ENCODE results near the gene MIP. TPM values are rescaled to one million over a fixed set of nuclear protein-coding genes. Genes with fewer than 3 reads are reported as not detected.

MIP gene
- total and polyA plus RNA-seq, 2 of the 4 experiments (the other 2 are of a cell fraction), result not detected

GRCh38 chr12:56420411-56420810 lies 34.0 kb downstream of the MIP start:
- Histone ChIP-seq H3K56ac (ENCODE audit: extremely low read depth, insufficient read depth, low read length) (no peak overlapping the region), H3K9me3 (ENCODE audit: control insufficient read depth, insufficient read depth, low read length) (no peaks in the 10 kb centered on the region), H3K4me2 (ENCODE audit: low read depth, low read length) (no peak overlapping the region), H2BK5ac (ENCODE audit: low read depth, low read length, poor library complexity, severe bottlenecking) (no peak overlapping the region), H3K9ac (ENCODE audit: low read depth, low read length) (no peak overlapping the region), H2AFZ (replicated peaks; ENCODE audit: low read length, poor library complexity) (no peak overlapping the region), H3K36me3 (ENCODE audit: control insufficient read depth, insufficient read depth, low read length) (peaks cover 31% of the 10 kb centered on the region), H3K14ac (replicated peaks; ENCODE audit: low read depth, low read length) (no peak overlapping the region), H2AK5ac (ENCODE audit: low read depth, low read length) (no peak overlapping the region), H2BK15ac (ENCODE audit: low read depth, low read length) (no peak overlapping the region), H3K23ac (ENCODE audit: low read depth, low read length) (no peak overlapping the region), H3K9me1 (ENCODE audit: insufficient read depth, low read length) (peaks cover 4% of the 10 kb centered on the region; the same call in 1 of the 2 replicates), H3K79me1 (ENCODE audit: low read depth in 1 of 2, low read length in 2 of 2) (no peaks in the 10 kb centered on the region), H4K91ac (ENCODE audit: insufficient read depth, low read depth, low read length) (no peak overlapping the region), H2AK9ac (replicated peaks; ENCODE audit: low read depth, low read length, poor library complexity) (no peak overlapping the region), H2BK20ac (ENCODE audit: low read depth, low read length) (no peak overlapping the region), H3K4ac (ENCODE audit: low read depth, low read length) (no peak overlapping the region), H4K5ac (ENCODE audit: low read depth, low read length) (no peak overlapping the region), H3K4me1 (ENCODE audit: control insufficient read depth, insufficient read depth, low read length) (no peaks in the 10 kb centered on the region), H3K18ac (ENCODE audit: low read depth, low read length) (no peak overlapping the region), H3K27ac (ENCODE audit: insufficient read depth, low read length) (no peak overlapping the region), H4K20me1 (ENCODE audit: insufficient read depth, low read length) (no peaks in the 10 kb centered on the region), H2BK120ac (ENCODE audit: low read depth, low read length) (no peak overlapping the region), H3K27me3 (ENCODE audit: control insufficient read depth, insufficient read depth, low read length) (no peaks in the 10 kb centered on the region), H3K4me3 (ENCODE audit: insufficient read depth, low read depth, low read length) (no peak overlapping the region), H4K8ac (ENCODE audit: low read depth in 2 of 2, low read length in 2 of 2) (no peak overlapping the region)
- CTCF ChIA-PET, result no interaction called here
- WGBS, 2 experiments (ENCODE audit: extremely low coverage in 2 of 2, insufficient read length in 1 of 2), result 100% methylated on average over 2 of the region's 6 CpGs; no CpG with 5 or more reads in 1 of the 2 experiments
- POLR2A ChIA-PET (ENCODE audit: unreplicated experiment), result no interaction called here
- intact Hi-C loops (cut with micrococcal nuclease), result no loop called here
- no peak for DNase-seq
- dilution Hi-C loops (cut with HindIII; ENCODE audit: low sequenced_read_pairs, unreplicated experiment), result no loop called here
- BruUV-seq (replicated peaks), result no TSS peak
- ATAC-seq (ENCODE audit: low read depth), result no peak
- in situ Hi-C loops (cut with MboI; ENCODE audit: low sequenced_read_pairs), result no loop called here
- TF ChIP-seq CEBPB (IDR thresholded peaks at IDR 0.05; ENCODE audit: low read depth, low read length), result peak; percentile 45
- no peak for TF ChIP-seq RCOR1 (IDR thresholded peaks at IDR 0.05; ENCODE audit: insufficient replicate concordance, low read length)
